Calu3 (cell line): ENCODE results near the gene NEDD9. TPM values are rescaled to one million over a fixed set of nuclear protein-coding genes. Genes with fewer than 3 reads are reported as not detected.

Source experiments
- BruUV-seq: library from RNA; stranded (reverse); fragments of 400-500 nt; replicated peaks from 2 replicates; lab custom pipeline; 2021; lab: Mats Ljungman, UMichigan
- CTCF ChIA-PET: fragments of 300-600 bp; sonication (Branson Sonifier 250); formaldehyde crosslinking; loops from one replicate; lab custom pipeline; 2022; ENCODE audit warnings: antibody characterized with exemption; lab: Charles Lee
- DNase-seq: peaks from one replicate; pipeline ENCODE4 v3.0.0; 2022
- H3K27ac Mint-ChIP-seq: one replicate; pipeline ENCODE4 v1.8.0; 2022; ENCODE audit warnings: mixed read lengths; ENCODE audit not compliant: unreplicated experiment
- H3K27me3 Mint-ChIP-seq: one replicate; pipeline ENCODE4 v1.8.0; 2022; ENCODE audit warnings: mixed read lengths; ENCODE audit not compliant: unreplicated experiment
- H3K36me3 Mint-ChIP-seq: one replicate; pipeline ENCODE4 v1.8.0; 2022; ENCODE audit warnings: mild to moderate bottlenecking, moderate library complexity, mixed read lengths; ENCODE audit not compliant: insufficient read depth, unreplicated experiment
- H3K4me1 Mint-ChIP-seq: one replicate; pipeline ENCODE4 v1.8.0; 2022; ENCODE audit warnings: mild to moderate bottlenecking, low read depth, mixed read lengths; ENCODE audit not compliant: unreplicated experiment
- H3K4me3 Mint-ChIP-seq: one replicate; pipeline ENCODE4 v1.8.0; 2022; ENCODE audit warnings: mild to moderate bottlenecking, low read depth, moderate library complexity, mixed read lengths; ENCODE audit not compliant: unreplicated experiment
- H3K9me3 Mint-ChIP-seq: one replicate; pipeline ENCODE4 v1.8.0; 2022; ENCODE audit warnings: low read depth, mixed read lengths; ENCODE audit not compliant: unreplicated experiment
- intact Hi-C: fragments of 100-400 bp; cut with micrococcal nuclease; formaldehyde crosslinking; loops from one replicate; pipeline ENCODE4 v1.10.0; 2022; ENCODE audit not compliant: unreplicated experiment
- total RNA-seq: library from RNA; stranded (reverse); gene quantifications from 2 replicates; pipeline ENCODE4 v1.2.3, GENCODE V29; 2022
- TF ChIP-seq, protein P1 (sequence below): fragments of 200-600 bp; IDR thresholded peaks from one replicate; pipeline ENCODE4 v1.8.0; 2022; ENCODE audit warnings: antibody characterized with exemption; ENCODE audit not compliant: unreplicated experiment

NEDD9 gene
- total RNA-seq, 1 experiment from 2014 or later: 28.1 TPM

DNA sequence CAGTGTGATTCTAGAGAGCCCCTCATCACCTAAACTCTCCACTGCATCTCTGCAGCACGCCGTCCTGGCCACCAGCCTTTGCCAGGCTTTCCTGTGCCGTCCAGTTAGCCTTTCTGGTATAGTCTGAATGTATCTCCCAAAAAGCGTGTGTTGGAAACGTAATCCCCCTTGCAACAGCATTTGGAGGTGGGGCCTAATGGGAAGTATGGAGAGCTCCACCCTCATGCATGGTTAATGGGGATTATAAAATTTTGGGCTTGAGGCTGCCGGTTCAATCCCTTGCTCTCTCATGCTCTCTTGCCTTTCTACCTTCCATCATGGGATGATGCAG is 53.4 kb downstream of the NEDD9 start:
- Mint-ChIP-seq H3K9me3 (no peaks in the 10 kb centered on the region), H3K27ac (peak overlapping the region; percentile 55)
- intact Hi-C loops: loop anchor here (5.0 kb wide), 1 partner anchor 53 kb away; the partner anchor contains the start of gene NEDD9

DNA sequence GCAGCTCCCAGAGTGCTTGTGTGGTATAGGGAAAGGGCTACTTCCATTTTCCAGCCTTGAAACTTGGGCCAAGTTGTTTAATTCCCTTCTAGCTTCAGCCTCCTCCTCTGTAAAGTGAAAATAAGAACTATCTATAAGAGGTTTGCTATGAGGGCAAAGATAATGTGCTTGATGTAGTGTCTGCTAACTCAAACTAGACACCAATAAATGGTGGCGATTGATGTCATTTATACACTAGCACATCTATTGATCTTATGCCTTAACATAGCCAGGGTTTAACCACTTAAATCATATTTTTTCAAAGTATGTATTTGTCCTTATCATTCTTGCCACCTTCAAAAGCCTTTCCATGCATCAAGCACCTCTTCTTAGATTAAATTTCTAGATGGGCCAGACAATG is 55.2 kb downstream of the NEDD9 start:
- BruUV-seq: no TSS peak
- Mint-ChIP-seq H3K27me3 (no peaks in the 10 kb centered on the region), H3K4me1 (peaks cover 57% of the 10 kb centered on the region), H3K27ac (peak overlapping the region; percentile 67), H3K4me3 (no peak overlapping the region), H3K9me3 (no peaks in the 10 kb centered on the region), H3K36me3 (no peaks in the 10 kb centered on the region)
- CTCF ChIA-PET: no interaction called here
- intact Hi-C loops: loop anchor here (5.0 kb wide), 1 partner anchor 55 kb away; the partner anchor contains the start of gene NEDD9
- DNase-seq: no peak
- TF ChIP-seq, protein P1, sequence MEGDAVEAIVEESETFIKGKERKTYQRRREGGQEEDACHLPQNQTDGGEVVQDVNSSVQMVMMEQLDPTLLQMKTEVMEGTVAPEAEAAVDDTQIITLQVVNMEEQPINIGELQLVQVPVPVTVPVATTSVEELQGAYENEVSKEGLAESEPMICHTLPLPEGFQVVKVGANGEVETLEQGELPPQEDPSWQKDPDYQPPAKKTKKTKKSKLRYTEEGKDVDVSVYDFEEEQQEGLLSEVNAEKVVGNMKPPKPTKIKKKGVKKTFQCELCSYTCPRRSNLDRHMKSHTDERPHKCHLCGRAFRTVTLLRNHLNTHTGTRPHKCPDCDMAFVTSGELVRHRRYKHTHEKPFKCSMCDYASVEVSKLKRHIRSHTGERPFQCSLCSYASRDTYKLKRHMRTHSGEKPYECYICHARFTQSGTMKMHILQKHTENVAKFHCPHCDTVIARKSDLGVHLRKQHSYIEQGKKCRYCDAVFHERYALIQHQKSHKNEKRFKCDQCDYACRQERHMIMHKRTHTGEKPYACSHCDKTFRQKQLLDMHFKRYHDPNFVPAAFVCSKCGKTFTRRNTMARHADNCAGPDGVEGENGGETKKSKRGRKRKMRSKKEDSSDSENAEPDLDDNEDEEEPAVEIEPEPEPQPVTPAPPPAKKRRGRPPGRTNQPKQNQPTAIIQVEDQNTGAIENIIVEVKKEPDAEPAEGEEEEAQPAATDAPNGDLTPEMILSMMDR: no peak

More for the DNA sequence above, 53.4 kb downstream of the NEDD9 start:
- Mint-ChIP-seq H3K4me3 (no peak overlapping the region), H3K27me3 (no peaks in the 10 kb centered on the region), H3K4me1 (peaks cover 43% of the 10 kb centered on the region), H3K36me3 (peaks cover 5% of the 10 kb centered on the region)
- CTCF ChIA-PET: interaction anchor here (0.9 to 1.1 kb wide), 2 partner anchors 10 to 28 kb away, joined by 3 to 9 read pairs; no protein-coding TSS in a partner anchor
- BruUV-seq: no TSS peak
- DNase-seq: no peak
- TF ChIP-seq, protein P1: no peak

DNA sequence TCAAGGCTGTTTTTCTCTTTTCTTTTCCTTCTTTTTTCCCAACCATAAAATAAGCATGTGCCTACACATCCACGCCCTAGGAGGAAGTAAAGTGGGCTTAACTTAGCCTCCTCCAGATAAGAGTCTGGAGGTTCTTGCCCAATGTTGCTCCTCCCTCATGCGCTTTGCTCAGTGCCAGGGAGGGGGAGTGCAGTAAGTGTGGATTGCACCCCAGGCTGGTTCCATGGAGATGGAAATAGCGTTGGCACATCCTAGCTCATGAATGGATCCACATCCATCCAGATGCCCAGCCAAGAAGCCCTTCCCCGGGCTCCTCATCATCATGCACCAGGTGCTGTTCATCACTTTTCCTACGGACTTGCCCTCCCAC is 58.2 kb downstream of the NEDD9 start:
- Mint-ChIP-seq H3K36me3 (no peaks in the 10 kb centered on the region), H3K9me3 (no peaks in the 10 kb centered on the region), H3K4me3 (no peak overlapping the region), H3K27me3 (no peaks in the 10 kb centered on the region), H3K4me1 (peaks cover 40% of the 10 kb centered on the region), H3K27ac (no peak overlapping the region)
- intact Hi-C loops: loop anchor here (5.0 kb wide), 1 partner anchor 43 kb away; no protein-coding TSS in a partner anchor
- CTCF ChIA-PET: interaction anchor here (1.1 kb wide), 1 partner anchor 33 kb away, joined by 3 read pairs; no protein-coding TSS in a partner anchor
- TF ChIP-seq, protein P1: no peak
- no TSS peak for BruUV-seq
- no peak for DNase-seq

- BruUV-seq: no TSS peak
- peak; percentile 68 for DNase-seq
- H3K36me3 Mint-ChIP-seq: no peaks in the 10 kb centered on the region
- H3K27me3 Mint-ChIP-seq: no peaks in the 10 kb centered on the region
- TF ChIP-seq, protein P1: peak; percentile 66
- H3K9me3 Mint-ChIP-seq: no peaks in the 10 kb centered on the region
- H3K4me1 Mint-ChIP-seq: peaks cover 26% of the 10 kb centered on the region
- no peak overlapping the region for H3K4me3 Mint-ChIP-seq
- CTCF ChIA-PET: interaction anchor here (0.7 to 0.9 kb wide), 2 partner anchors 28 to 149 kb away, joined by 3 to 4 read pairs; no protein-coding TSS in a partner anchor
- intact Hi-C loops: loop anchor here (1.0 to 5.0 kb wide), 3 partner anchors 28 to 45 kb away; no protein-coding TSS in a partner anchor
- no peak overlapping the region for H3K27ac Mint-ChIP-seq
Measured at GRCh38 chr6:11172501-11173327, 59.8 kb downstream of the NEDD9 start.
